Smooth muscle cell of the brain vasculature (primary cell): ENCODE results near the gene PDZK1.
"Not testable (repeated sequence)": the region's sequence is repeated elsewhere in the genome, so short reads cannot be mapped to it uniquely, and the experiment has no call there.

ENCODE experiments used
- DNase-seq: peaks from one replicate; pipeline ENCODE4 v3.0.0-alpha.2; 2012; ENCODE audit warnings: low read depth, low spot score

Gene PDZK1

GRCh38 chr1:145656245-145656943 lies 50.8 kb downstream of the PDZK1 start:
- not testable (repeated sequence) for DNase-seq

GRCh38 chr1:145643990-145644389 lies 63.2 kb downstream of the PDZK1 start:
- DNase-seq, result not testable (repeated sequence)

GRCh38 chr1:145641886-145642285 lies 65.3 kb downstream of the PDZK1 start:
- not testable (repeated sequence) for DNase-seq

- not testable (repeated sequence) for DNase-seq
Measured at GRCh38 chr1:145636237-145636636, 70.9 kb downstream of the PDZK1 start.

GRCh38 chr1:145622177-145622576 lies 85.0 kb downstream of the PDZK1 start:
- not testable (repeated sequence) for DNase-seq
